Epithelial cell of proximal tubule (primary cell): ENCODE results near the gene CSTB. TPM values are rescaled to one million over a fixed set of nuclear protein-coding genes. Genes with fewer than 3 reads are reported as not detected.

Source experiments
- DNase-seq: peaks from one replicate; pipeline ENCODE4 v3.0.0-alpha.2; 2011; ENCODE audit warnings: low read depth
- H3K4me3 ChIP-seq: 2 replicates; pipeline ENCODE4 v1.5.1; 2011; ENCODE audit warnings: low read depth, mild to moderate bottlenecking, low read length
- CTCF ChIP-seq: conservative IDR thresholded peaks from 2 replicates; pipeline ENCODE4 v1.5.1; 2012; ENCODE audit warnings: low read depth, mild to moderate bottlenecking, low read length
- total RNA-seq: library from RNA; depleted of rRNA; stranded (reverse); fragments of >200 nt; gene quantifications from 2 replicates; pipeline ENCODE4 v1.2.3, GENCODE V29; 2015

Gene CSTB
- total RNA-seq, 1 donor from 2014 or later: 20.1 TPM

- TF ChIP-seq CTCF: no peak
- DNase-seq: no peak
- H3K4me3 ChIP-seq: no peak overlapping the region
Observed at GRCh38 chr21:43809346-43809799, 33.3 kb upstream of the CSTB start.

DNA sequence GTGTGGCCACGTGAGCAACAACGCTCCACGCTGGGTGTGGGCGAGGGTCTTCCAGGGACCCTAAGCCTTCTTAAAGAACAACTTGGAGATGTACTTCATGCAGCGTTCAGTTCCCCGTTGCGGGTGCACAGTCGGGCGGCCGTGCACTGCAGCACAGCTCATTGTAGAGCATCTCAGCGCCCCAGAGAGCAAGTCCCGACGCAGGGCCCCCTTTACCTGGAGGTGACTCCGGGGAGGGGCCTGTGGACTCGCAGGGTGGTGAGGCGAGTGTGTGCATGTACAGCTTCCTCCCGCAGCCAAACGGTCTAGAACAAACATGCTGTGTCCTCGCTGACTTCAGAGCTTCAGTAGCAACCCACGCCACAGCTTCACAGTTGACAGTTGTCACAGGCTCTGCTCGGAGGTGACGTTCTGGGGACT, 32.7 kb upstream of the CSTB start:
- no peak for DNase-seq
- no peak for TF ChIP-seq CTCF
- no peak overlapping the region for H3K4me3 ChIP-seq

DNA sequence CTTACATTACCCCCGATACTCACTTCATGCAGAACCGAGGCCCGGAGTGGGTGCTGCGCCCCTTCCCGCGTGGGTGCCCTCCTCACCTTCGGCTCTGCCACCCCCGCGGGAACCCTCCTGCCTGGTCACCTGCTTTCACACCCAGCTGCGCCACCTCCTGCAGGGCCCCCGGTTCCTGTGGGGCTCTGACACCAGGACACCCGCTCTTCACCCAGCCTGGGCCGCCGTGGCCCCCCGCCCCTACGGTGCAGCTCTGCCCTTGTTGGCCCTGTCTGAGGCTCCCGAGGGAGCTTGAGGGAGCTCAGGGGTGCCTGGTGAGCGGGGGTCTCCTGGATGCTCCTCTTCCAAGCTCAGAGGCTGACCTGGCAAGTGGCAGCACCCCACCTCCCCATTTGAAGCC, 32.3 kb upstream of the CSTB start:
- DNase-seq: no peak
- TF ChIP-seq CTCF: no peak

GRCh38 chr21:43806017-43806710, 30.1 kb upstream of the CSTB start:
- TF ChIP-seq CTCF: no peak
- no peak overlapping the region for H3K4me3 ChIP-seq
- DNase-seq: no peak

More for the DNA sequence above, 32.3 kb upstream of the CSTB start:
- no peak overlapping the region for H3K4me3 ChIP-seq

DNA sequence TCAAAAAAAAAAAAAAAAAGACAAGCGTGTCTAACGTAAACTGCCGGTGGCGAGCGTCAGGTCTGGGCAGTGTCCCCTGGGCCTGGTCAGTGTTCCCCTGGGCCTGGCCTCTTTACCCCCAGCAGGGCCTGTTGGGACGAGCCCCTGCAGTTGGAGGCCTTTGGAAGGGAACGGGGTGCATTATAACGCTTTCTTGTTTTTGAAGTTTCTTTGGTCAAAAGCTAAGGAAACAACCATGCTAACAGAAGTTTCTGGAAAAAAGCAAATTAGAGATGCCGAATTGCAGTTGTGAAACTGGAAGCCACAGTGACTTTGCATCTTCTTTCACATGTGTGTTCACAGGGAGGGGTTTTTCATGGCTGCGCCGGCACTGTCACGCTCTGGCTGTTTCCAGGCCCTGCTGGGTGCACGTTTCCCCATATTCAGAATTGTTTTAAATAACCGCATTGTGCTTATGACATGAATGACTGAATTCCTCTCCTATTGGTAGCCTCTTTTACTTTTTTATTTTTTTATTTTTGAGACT, 29.2 kb upstream of the CSTB start:
- no peak for TF ChIP-seq CTCF
- DNase-seq: no peak
- H3K4me3 ChIP-seq: no peak overlapping the region

GRCh38 chr21:43803558-43804300, 27.6 kb upstream of the CSTB start:
- no peak for TF ChIP-seq CTCF
- no peak for DNase-seq
- H3K4me3 ChIP-seq: no peak overlapping the region
